SK-N-SH treated with all-trans-retinoic acid at 6 μM for 48 hours (cell line): ENCODE data around the gene FRMPD2.

Experiments
- ESRRG ChIP-seq: fragments of 250-450 bp; sonication (Bioruptor Pico); IDR thresholded peaks from 2 replicates; pipeline ENCODE4 v1.6.1; 2021; ENCODE audit warnings: mild to moderate bottlenecking
- ISL1 ChIP-seq: fragments of 250-450 bp; sonication (Bioruptor Pico); IDR thresholded peaks from 2 replicates; pipeline ENCODE4 v2.1.2; 2022; ENCODE audit warnings: mild to moderate bottlenecking, moderate library complexity
- PPARA ChIP-seq: fragments of 250-450 bp; sonication (Bioruptor Pico); IDR thresholded peaks from 2 replicates; pipeline ENCODE4 v1.5.0; 2020; ENCODE audit warnings: mild to moderate bottlenecking, borderline replicate concordance
- TOX ChIP-seq: fragments of 250-450 bp; sonication (Bioruptor Pico); IDR thresholded peaks from 2 replicates; pipeline ENCODE4 v1.8.0; 2021; ENCODE audit warnings: mild to moderate bottlenecking, moderate library complexity, borderline replicate concordance

- TF ChIP-seq PPARA (CRISPR knock-in tag) (no peak), ESRRG (CRISPR knock-in tag) (no peak), ISL1 (no peak), TOX (CRISPR knock-in tag) (no peak)
Measured at GRCh38 chr10:48231178-48231577, 43.3 kb downstream of the FRMPD2 start.
